Mucosa of descending colon (tissue), 3 donors: ENCODE measurements around the gene CTNNA3. TPM values are rescaled to one million over a fixed set of nuclear protein-coding genes. Genes with fewer than 3 reads are reported as not detected.

Experiments used
- ATAC-seq: fragments of 200-7000 bp; cut with Tn5 transposase; one replicate; pipeline ENCODE4 v1.9.1; 2020; ENCODE audit warnings: mild to moderate bottlenecking, moderate library complexity
- DNase-seq, 3 donors: peaks; one replicate each; pipeline ENCODE4 v3.0.0-alpha.2; 2020
- H3K36me3 ChIP-seq: fragments of 200-600 bp; one replicate; pipeline ENCODE4 v1.8.0; 2021; ENCODE audit warnings: low read depth, mild to moderate bottlenecking
- H3K4me1 ChIP-seq: fragments of 200-600 bp; one replicate; pipeline ENCODE4 v1.8.0; 2021; ENCODE audit warnings: low read depth, mild to moderate bottlenecking
- H3K4me3 ChIP-seq: fragments of 200-600 bp; one replicate; pipeline ENCODE4 v1.8.0; 2021; ENCODE audit warnings: mild to moderate bottlenecking
- H3K9me3 ChIP-seq: fragments of 200-600 bp; one replicate; pipeline ENCODE4 v1.8.0; 2021; ENCODE audit warnings: mild to moderate bottlenecking
- intact Hi-C, 2 donors: fragments of 100-400 bp; cut with DNase I in 1 of 2; cut with micrococcal nuclease in 1 of 2; formaldehyde crosslinking; loops; one replicate each; pipeline versions ENCODE4 v1.11.0 to v1.11.1; 2022; cut with DNase I, micrococcal nuclease
- total RNA-seq, 3 donors: library from RNA; stranded (reverse); fragmentation: NEBNext Ultra II Directional in 2 of 3; extraction: Animal tissue kit (Norgen Biotek cat#: 25700) in 2 of 3; gene quantifications; one replicate each; pipeline versions ENCODE4 v1.2.1 to v1.2.4, GENCODE V29; 2021 to 2023
- TF ChIP-seq, protein P1 (sequence below): fragments of 200-600 bp; IDR thresholded peaks from one replicate; pipeline ENCODE4 v1.8.0; 2022; ENCODE audit warnings: antibody characterized with exemption, mild to moderate bottlenecking
- donor health status: DM: no; HTN: no; CAD: no; lungs with moderate emphysema.
- donor health status: DM: no; HTN: no; CAD: no.
- donor health status: DM: no; HTN: yes; CAD: no.

CTNNA3 gene
- total RNA-seq, 3 donors from 2014 or later: 0.52 to 7.5 (median 0.70) TPM

DNA sequence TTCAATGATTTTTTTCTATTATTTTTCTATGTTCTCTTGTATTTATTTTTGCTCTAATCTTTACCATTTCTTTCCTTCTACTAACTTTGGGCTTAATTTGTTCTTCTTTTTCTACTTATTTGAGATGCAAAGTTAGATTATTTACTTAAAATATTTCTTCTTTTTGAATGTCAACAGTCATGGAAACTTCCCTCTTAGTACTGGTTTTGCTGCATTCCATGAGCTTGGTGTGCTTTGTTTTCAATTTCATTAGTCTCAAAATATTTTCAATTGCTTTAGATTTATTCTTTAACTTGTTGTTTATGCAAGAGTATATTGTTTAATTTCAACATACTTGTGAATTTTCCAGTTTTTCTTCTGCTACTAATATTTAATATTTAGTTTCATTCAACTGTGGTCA lies 539.8 kb downstream of the CTNNA3 start:
- H3K36me3 ChIP-seq: no peaks in the 10 kb centered on the region
- no peaks in the 10 kb centered on the region for H3K4me1 ChIP-seq
- DNase-seq: no peak
- no peak overlapping the region for H3K4me3 ChIP-seq
- intact Hi-C loops: no loop called here
- TF ChIP-seq, protein P1, sequence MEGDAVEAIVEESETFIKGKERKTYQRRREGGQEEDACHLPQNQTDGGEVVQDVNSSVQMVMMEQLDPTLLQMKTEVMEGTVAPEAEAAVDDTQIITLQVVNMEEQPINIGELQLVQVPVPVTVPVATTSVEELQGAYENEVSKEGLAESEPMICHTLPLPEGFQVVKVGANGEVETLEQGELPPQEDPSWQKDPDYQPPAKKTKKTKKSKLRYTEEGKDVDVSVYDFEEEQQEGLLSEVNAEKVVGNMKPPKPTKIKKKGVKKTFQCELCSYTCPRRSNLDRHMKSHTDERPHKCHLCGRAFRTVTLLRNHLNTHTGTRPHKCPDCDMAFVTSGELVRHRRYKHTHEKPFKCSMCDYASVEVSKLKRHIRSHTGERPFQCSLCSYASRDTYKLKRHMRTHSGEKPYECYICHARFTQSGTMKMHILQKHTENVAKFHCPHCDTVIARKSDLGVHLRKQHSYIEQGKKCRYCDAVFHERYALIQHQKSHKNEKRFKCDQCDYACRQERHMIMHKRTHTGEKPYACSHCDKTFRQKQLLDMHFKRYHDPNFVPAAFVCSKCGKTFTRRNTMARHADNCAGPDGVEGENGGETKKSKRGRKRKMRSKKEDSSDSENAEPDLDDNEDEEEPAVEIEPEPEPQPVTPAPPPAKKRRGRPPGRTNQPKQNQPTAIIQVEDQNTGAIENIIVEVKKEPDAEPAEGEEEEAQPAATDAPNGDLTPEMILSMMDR: no peak
- H3K9me3 ChIP-seq: no peaks in the 10 kb centered on the region
- no peak for ATAC-seq

DNA sequence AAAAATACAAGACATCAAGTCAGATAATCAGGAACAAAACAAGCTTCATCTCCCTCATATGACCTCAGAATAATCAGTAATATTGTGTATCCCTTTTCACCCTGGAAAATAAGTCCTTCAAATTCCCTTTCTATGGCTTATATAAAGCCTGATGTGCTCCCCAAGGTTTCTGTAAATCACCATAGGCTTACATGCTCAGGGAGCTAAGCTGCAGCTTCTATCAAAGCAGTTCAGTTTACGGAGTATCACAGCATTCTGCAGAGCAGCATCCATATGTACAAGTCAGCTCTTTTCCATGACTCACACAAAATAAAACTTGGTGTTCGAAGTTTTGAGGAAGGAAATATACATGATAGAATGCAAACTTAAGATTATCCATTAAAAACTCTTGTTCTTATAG lies 544.5 kb downstream of the CTNNA3 start:
- TF ChIP-seq, protein P1: no peak
- intact Hi-C loops: no loop called here
- Histone ChIP-seq H3K9me3 (no peaks in the 10 kb centered on the region), H3K36me3 (no peaks in the 10 kb centered on the region), H3K4me3 (no peak overlapping the region), H3K4me1 (no peaks in the 10 kb centered on the region)
- no peak for DNase-seq
- no peak for ATAC-seq

DNA sequence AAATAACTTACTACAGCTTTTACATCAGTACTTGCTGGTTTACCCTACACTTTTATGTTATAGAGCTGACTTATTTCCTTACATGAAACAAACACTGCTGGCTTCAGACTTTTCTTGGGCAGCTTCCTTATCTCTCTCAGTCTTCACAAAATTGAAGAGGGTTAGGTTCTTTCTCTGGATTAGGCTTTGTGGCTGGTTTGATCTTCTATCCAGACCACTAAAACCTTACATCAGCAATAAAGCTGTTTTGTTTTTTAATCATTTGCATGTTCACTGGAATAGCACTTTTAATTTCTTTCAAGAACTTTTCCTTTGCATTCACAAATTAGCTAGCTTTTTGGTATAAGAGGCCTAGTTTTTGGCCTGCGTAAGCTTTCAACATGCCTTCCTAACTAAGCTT lies 551.5 kb downstream of the CTNNA3 start:
- Histone ChIP-seq H3K4me3 (no peak overlapping the region), H3K9me3 (no peaks in the 10 kb centered on the region), H3K4me1 (no peaks in the 10 kb centered on the region), H3K36me3 (no peaks in the 10 kb centered on the region)
- DNase-seq (no peak), ATAC-seq (no peak)
- intact Hi-C loops: no loop called here
- TF ChIP-seq, protein P1: no peak

- TF ChIP-seq, protein P1: no peak
- ATAC-seq: no peak
- H3K9me3 ChIP-seq: no peaks in the 10 kb centered on the region
- H3K36me3 ChIP-seq: no peaks in the 10 kb centered on the region
- H3K4me1 ChIP-seq: no peaks in the 10 kb centered on the region
- no peak overlapping the region for H3K4me3 ChIP-seq
- no peak for DNase-seq
- intact Hi-C loops: no loop called here
Measured at GRCh38 chr10:67141300-67141699, 554.7 kb downstream of the CTNNA3 start.

- intact Hi-C loops: no loop called here
- H3K4me1 ChIP-seq: no peaks in the 10 kb centered on the region
- H3K36me3 ChIP-seq: no peaks in the 10 kb centered on the region
- no peak for ATAC-seq
- H3K4me3 ChIP-seq: no peak overlapping the region
- no peaks in the 10 kb centered on the region for H3K9me3 ChIP-seq
- no peak for DNase-seq
- TF ChIP-seq, protein P1: no peak
Measured at GRCh38 chr10:67140641-67141040, 555.4 kb downstream of the CTNNA3 start.

- Histone ChIP-seq H3K9me3 (no peaks in the 10 kb centered on the region), H3K4me3 (no peak overlapping the region), H3K36me3 (no peaks in the 10 kb centered on the region), H3K4me1 (no peaks in the 10 kb centered on the region)
- intact Hi-C loops: no loop called here
- DNase-seq (no peak), ATAC-seq (no peak)
- TF ChIP-seq, protein P1: no peak
Measured at GRCh38 chr10:67127441-67127840, 568.6 kb downstream of the CTNNA3 start.
